Sigmoid colon (tissue), 4 donors: ENCODE results near the gene HDAC4.

Source experiments
- CTCF ChIP-seq, 4 experiments: fragments of 450-650 bp in 3 of 4; fragments of 200-600 bp in 1 of 4; IDR thresholded peaks; one replicate each; pipeline ENCODE4 v1.5.1; 2016 to 2019; ENCODE audit warnings: antibody characterized with exemption in 4 of 4, mild to moderate bottlenecking in 3 of 4, moderate library complexity in 2 of 4
- EP300 ChIP-seq, 4 donors: sonication (generic); formaldehyde crosslinking; IDR thresholded peaks; one replicate each; pipeline ENCODE4 v1.6.1; 2017; ENCODE audit warnings: antibody characterized with exemption in 4 of 4
- POLR2A ChIP-seq, 2 donors: fragments of 450-650 bp; IDR thresholded peaks; one replicate each; pipeline ENCODE4 v1.6.1; 2016; ENCODE audit warnings: antibody characterized with exemption in 2 of 2, mild to moderate bottlenecking in 2 of 2, moderate library complexity in 2 of 2
- POLR2AphosphoS5 ChIP-seq, 4 donors: sonication (generic); formaldehyde crosslinking; IDR thresholded peaks; one replicate each; pipeline ENCODE4 v1.6.1; 2017; ENCODE audit warnings: antibody characterized with exemption in 4 of 4

DNA sequence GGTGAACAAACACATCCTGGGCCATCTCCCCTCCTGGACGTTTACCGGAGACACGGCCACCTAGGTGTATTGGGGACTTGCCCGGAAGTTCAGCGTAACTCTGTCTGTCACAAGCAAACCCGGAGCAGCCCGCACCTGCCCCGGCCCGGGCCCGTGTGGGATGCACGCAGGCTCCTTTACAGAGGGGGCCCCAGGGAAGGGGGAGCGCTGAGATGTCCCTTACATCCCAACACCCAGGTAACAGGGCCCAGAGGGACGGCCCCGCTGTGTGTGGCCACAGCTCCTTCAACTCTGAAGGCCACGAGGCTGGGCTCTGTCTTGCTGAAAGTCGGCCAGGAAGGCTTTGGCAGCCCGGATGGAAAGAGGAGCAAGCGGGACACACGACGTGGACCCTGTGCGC is 340.1 kb downstream of the HDAC4 start:
- no peak for TF ChIP-seq CTCF (IDR thresholded peaks at IDR 0.05)
- TF ChIP-seq POLR2AphosphoS5 (IDR thresholded peaks at IDR 0.05): no peak
- no peak for TF ChIP-seq POLR2A (IDR thresholded peaks at IDR 0.05)
- no peak for TF ChIP-seq EP300 (IDR thresholded peaks at IDR 0.05)
